HG03460 (cell line): ENCODE measurements around the gene TAS1R3.
A peak's percentile ranks its signal among the peaks of the same experiment; 100 is the strongest.

Experiments
- ATAC-seq: cut with Tn5 transposase; IDR thresholded peaks from one replicate; pipeline ENCODE4 v1.9.1; 2021; ENCODE audit not compliant: unreplicated experiment

The TAS1R3 gene

GRCh38 chr1:1320666-1321448, 10.2 kb upstream of the TAS1R3 start:
- no peak for ATAC-seq

GRCh38 chr1:1321477-1321876, 9.6 kb upstream of the TAS1R3 start:
- ATAC-seq = no peak

- ATAC-seq = no peak
These were observed 8.7 kb upstream of the TAS1R3 start for GRCh38 chr1:1322418-1322817.

- ATAC-seq = no peak
These were observed 8.1 kb upstream of the TAS1R3 start for GRCh38 chr1:1322952-1323351.

DNA sequence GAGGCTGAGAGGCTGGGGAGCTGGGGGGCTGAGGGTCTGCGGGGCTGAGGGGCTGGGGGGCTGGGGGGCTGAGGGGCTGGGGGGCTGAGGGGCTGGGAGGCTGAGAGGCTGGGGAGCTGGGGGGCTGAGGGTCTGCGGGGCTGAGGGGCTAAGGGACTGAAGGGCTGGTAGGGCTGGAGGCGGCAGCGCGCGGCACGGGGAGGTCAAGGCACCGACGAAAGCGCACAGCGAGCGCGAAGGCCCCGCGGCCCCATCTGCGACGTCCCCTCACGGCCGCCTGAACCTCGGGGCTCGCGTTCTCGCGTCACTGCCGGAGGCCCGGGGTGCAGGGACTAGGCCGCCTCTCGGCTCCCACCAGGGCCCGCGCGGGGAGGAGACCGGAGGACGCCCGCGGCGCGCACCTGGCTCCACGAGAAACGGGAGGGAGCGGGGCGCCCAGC, 7.0 kb upstream of the TAS1R3 start:
- ATAC-seq = peak; percentile 6

DNA sequence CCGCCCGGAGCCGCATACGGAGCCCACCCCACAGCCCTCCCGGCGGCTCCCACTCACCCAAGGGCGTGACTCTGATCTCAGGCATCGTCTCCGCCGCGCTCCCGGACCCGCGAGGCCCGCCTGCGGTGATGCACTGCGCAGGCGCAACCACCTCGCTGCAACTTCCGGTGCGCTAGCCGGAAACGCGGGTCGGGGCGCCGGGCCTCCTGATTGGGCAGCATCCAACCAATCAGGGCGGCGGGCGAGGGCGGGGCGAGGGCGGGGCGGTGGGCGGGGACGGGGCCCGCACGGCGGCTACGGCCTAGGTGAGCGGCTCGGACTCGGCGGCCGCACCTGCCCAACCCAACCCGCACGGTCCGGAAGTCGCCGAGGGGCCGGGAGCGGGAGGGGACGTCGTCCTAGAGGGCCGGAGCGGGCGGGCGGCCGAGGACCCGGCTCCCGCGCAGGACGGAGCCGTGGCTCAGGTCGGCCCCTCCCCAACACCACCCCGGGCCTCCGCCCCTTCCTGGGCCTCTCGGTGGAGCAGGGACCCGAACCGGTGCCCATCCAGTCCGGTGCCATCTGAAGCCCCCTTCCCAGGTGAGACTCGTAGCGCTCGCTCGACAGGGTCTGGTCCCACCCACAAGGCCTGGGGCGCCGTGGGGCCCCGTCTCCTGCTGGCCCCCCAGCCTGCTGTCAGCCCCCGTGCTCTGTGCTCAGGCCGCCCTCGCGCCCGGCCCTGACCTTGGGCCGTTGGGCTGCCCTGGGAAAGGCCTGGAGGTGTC, 6.4 kb upstream of the TAS1R3 start, which contains the start of the genes CPTP and INTS11:
Gene CPTP (plus strand): TSS at position 279 of the 764 bp plus-strand sequence. CDS start 2,109 bp downstream, outside the sequence.
Gene INTS11 (minus strand): TSS at position 137 of the 764 bp plus-strand sequence. CDS start 52 bp downstream, at position 85.
- peak; percentile 70 for ATAC-seq

GRCh38 chr1:1325288-1326074, 5.6 kb upstream of the TAS1R3 start:
- no peak for ATAC-seq

- no peak for ATAC-seq
These were observed 4.9 kb upstream of the TAS1R3 start for GRCh38 chr1:1326075-1326605.

GRCh38 chr1:1327291-1327690, 3.8 kb upstream of the TAS1R3 start:
- ATAC-seq = no peak

DNA sequence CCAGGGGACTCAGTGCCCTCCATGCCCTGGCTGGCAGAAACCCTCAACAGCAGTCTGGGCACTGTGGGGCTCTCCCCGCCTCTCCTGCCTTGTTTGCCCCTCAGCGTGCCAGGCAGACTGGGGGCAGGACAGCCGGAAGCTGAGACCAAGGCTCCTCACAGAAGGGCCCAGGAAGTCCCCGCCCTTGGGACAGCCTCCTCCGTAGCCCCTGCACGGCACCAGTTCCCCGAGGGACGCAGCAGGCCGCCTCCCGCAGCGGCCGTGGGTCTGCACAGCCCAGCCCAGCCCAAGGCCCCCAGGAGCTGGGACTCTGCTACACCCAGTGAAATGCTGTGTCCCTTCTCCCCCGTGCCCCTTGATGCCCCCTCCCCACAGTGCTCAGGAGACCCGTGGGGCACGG, 2.8 kb upstream of the TAS1R3 start:
- ATAC-seq = no peak

GRCh38 chr1:1329304-1330210, 1.5 kb upstream of the TAS1R3 start:
- no peak for ATAC-seq

GRCh38 chr1:1330366-1331067, 563 bp upstream of the TAS1R3 start:
- no peak for ATAC-seq

GRCh38 chr1:1332031-1332755, 1.1 kb downstream of the TAS1R3 start:
- no peak for ATAC-seq

- no peak for ATAC-seq
These were observed 1.8 kb downstream of the TAS1R3 start for GRCh38 chr1:1332774-1333480.

DNA sequence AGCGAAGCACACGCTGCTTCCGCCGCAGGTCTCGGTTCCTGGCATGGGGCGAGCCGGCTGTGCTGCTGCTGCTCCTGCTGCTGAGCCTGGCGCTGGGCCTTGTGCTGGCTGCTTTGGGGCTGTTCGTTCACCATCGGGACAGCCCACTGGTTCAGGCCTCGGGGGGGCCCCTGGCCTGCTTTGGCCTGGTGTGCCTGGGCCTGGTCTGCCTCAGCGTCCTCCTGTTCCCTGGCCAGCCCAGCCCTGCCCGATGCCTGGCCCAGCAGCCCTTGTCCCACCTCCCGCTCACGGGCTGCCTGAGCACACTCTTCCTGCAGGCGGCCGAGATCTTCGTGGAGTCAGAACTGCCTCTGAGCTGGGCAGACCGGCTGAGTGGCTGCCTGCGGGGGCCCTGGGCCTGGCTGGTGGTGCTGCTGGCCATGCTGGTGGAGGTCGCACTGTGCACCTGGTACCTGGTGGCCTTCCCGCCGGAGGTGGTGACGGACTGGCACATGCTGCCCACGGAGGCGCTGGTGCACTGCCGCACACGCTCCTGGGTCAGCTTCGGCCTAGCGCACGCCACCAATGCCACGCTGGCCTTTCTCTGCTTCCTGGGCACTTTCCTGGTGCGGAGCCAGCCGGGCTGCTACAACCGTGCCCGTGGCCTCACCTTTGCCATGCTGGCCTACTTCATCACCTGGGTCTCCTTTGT, 2.6 kb downstream of the TAS1R3 start:
- no peak for ATAC-seq

- no peak for ATAC-seq
These were observed 3.8 kb downstream of the TAS1R3 start for GRCh38 chr1:1334835-1335234.

DNA sequence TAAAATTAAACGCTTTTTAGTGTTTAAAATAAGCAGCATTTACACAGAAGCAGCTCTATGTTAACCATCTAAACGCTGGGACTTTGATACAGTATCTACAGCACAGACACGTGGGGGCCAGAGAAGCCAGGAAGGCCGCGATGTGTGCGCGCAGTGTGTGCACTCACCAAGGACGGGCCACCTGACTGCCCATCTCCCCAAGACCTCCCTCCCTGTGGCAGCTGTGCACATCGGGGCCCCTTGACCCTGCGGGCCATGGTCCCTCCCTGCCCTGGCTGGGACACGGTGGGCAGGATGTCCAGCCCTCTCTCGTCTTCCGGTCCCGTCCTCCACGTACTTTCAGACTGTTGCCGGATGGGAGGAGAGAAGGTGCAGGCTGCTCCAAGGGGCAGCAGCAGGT, 4.2 kb downstream of the TAS1R3 start:
- no peak for ATAC-seq
